Measurements from ENCODE around the gene RAD51B.

- TF ChIP-seq POLR2A (IDR thresholded peaks at IDR 0.05) (no peak), CTCF (IDR thresholded peaks at IDR 0.05) (no peak)
These were observed 897.1 kb downstream of the RAD51B start for GRCh38 chr14:68716698-68717097.
